Activated CD4-positive, alpha-beta T cell treated with anti-CD3 and anti-CD28 coated beads, Interleukin-2, Interleukin-6, amounts not matched to agents 100 ng/mL and 50 ng/mL, durations not matched to agents 16 hours and 8 hours (primary cell): ENCODE data around the gene TCAP.

Source experiments
- DNase-seq: peaks from one replicate; pipeline ENCODE4 v3.0.0-alpha.2; 2020

The TCAP gene

GRCh38 chr17:39667945-39668924 is 3.1 kb downstream of the TCAP start, which contains the start of gene PNMT:
TSS of gene PNMT (plus strand) at chr17:39668453. CDS start at chr17:39668476, 23 bp downstream.
- DNase-seq, result peak; percentile 76

DNA sequence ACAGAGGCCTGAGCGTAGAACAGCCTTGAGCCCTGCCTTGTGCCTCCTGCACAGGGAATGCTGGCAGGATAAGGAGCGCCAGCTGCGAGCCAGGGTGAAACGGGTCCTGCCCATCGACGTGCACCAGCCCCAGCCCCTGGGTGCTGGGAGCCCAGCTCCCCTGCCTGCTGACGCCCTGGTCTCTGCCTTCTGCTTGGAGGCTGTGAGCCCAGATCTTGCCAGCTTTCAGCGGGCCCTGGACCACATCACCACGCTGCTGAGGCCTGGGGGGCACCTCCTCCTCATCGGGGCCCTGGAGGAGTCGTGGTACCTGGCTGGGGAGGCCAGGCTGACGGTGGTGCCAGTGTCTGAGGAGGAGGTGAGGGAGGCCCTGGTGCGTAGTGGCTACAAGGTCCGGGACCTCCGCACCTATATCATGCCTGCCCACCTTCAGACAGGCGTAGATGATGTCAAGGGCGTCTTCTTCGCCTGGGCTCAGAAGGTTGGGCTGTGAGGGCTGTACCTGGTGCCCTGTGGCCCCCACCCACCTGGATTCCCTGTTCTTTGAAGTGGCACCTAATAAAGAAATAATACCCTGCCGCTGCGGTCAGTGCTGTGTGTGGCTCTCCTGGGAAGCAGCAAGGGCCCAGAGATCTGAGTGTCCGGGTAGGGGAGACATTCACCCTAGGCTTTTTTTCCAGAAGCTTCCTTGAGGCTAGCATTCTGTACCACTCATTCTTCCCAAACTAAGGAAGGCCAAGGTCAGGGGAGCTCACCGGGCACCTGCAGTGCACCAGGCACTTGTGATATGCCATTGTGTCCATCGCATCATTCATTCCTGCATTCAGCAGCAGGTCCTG is 5.0 kb downstream of the TCAP start:
- DNase-seq, result no peak

DNA sequence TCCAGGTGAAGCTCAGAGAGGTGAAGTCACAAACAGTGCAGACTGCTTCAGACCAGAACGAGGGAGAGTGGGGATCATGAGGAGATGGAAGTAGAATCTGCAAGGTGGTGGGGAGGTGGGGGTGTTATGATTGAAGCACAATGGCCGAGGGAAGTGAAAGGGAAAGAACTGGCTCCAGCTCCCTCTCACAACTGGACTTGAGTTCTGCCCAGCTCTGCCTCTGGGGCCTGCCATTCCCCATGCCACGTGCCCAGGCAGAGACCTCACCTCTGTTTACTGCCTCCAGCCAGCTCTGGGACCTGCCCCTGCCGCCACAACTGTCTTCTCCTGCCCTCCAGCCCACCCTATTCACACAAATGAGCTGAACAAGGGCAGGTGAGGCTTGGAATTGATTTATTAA is 5.6 kb downstream of the TCAP start:
- no peak for DNase-seq

GRCh38 chr17:39671651-39672521 is 6.7 kb downstream of the TCAP start:
- no peak for DNase-seq

GRCh38 chr17:39672522-39673334 is 7.6 kb downstream of the TCAP start:
- no peak for DNase-seq

DNA sequence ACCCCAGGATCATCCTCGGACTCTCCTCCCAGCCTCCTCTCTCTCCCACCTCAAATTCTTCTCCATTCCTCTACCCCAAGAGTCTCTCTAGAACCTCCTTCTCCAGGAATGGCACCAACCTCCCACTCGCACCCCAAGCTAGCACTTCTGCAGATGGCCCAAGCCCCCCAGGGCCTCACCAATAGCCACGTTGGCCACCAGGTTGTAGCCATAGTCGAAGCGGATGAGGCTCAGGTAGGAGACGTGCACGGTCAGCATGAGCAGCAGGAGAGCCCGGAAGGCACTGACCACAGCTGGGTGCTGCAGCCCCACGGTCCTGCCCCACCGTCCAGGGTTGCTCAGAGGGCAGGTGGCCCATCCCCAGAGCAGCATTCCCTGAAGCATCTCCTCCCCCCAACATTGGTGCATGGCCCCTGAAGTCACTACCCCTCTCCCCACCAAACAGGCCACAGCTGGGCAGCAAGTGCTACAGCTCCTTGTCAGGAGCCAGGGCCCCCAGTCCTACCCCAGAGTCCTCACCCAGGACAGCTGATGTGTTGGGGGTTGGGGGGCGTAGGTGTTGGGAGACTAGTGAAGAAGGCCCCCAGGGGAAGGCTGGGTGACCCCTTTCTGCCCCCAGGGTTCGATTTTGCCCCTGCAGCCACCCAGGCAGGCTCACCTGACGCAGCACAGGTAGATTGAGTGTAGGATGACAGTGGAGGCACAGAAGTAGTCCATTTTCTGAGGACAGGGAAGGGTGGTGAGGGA is 8.4 kb downstream of the TCAP start:
- DNase-seq, result no peak

GRCh38 chr17:39674179-39674578 is 9.0 kb downstream of the TCAP start:
- DNase-seq, result no peak

- DNase-seq, result no peak
These were observed 9.7 kb downstream of the TCAP start for GRCh38 chr17:39674702-39675389.

DNA sequence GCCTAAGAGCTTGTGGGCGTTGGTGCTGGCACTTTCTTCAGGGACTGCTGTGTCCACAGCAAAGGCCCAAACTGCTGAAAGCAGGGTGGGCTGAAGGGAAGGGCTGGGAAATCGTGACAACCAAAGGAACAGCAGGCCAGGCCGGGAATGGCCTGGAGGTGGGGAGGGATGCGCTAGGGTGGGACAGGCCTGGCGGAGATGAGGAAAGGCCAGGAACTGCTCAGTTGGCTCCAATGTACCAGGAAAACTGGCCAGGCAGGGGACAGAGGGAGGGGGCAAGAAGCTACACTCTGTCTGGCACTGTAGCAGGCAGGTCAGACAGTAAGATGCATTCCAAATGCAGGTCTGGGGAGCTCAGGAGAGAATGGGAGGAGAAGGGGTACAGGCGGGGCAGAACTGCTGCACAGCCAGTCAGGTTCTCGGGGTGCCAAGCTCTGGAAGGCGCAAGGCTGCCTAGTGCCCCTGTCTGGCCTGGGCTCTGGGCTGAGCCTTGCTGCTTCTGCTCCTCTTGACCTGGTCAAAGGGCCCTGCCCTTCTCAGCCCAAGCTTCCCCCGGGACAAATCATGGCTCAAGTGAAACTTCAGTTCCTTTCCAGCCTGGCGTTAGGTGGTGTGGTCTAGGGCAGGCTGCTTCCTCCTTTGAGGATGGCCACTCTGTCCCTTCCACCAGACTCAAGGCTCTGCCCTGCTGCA is 10.4 kb downstream of the TCAP start:
- DNase-seq, result no peak

- DNase-seq, result peak; percentile 57
These were observed 11.2 kb downstream of the TCAP start for GRCh38 chr17:39676198-39676819.

GRCh38 chr17:39677072-39677471 is 11.9 kb downstream of the TCAP start:
- DNase-seq, result no peak

DNA sequence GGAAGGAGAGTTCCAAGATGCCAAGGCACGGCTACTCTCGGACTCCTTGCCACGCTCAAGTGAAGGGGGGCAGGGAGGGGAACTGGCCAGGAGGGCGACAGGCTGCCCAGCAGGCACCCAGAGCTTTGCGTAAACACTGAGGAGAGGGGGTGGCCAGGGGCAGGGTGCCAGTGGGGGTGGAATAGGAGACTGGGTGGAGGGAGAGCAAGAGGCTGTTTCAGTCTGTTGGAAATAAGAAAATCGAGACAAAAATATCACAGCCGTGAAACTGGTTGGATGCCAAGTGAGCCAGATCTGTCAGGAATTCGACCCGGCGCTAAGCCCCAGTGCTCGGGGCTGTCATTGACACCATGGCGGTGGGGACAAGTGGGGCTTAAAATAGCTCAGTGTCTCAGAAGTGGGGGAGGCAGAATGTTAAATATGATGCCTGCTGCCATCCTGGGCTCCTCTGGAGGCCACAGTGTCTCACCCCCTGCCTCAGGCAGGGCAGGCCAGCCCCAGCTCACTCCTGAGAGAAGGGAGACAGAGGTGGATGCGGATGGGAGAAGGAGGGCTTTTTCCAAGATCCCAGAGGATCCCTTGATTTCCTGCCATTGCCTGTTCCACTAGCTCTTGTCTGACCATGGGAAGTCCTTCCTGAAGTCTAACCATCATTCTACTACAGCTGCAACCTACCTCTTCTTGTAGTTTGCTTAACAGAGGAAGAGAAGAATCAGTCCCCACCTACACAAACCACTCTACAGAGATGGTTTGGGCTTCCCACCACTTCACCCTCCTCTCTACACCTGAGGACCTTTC is 12.6 kb downstream of the TCAP start:
- no peak for DNase-seq

- DNase-seq, result no peak
These were observed 13.4 kb downstream of the TCAP start for GRCh38 chr17:39678340-39679116.

- DNase-seq, result peak; percentile 42
These were observed 14.5 kb downstream of the TCAP start for GRCh38 chr17:39679521-39680192.

- DNase-seq, result no peak
These were observed 18.3 kb downstream of the TCAP start for GRCh38 chr17:39683295-39683939.
